MCF 10A (cell line): ENCODE data around the gene CEP63. TPM values are rescaled to one million over a fixed set of nuclear protein-coding genes. Genes with fewer than 3 reads are reported as not detected.
A peak's percentile ranks its signal among the peaks of the same experiment; 100 is the strongest.

Experiments used
- BruUV-seq: library from RNA; stranded (reverse); fragments of 400-500 nt; replicated peaks from 2 replicates; lab custom pipeline; 2021; lab: Mats Ljungman, UMichigan
- CTCF ChIA-PET: fragments of 300-600 bp; sonication (Branson Sonifier 250); formaldehyde crosslinking; extraction: SDS; loops from one replicate; lab custom pipeline; 2021; ENCODE audit warnings: antibody characterized with exemption, inconsistent platforms; lab: Yijun Ruan, JAX
- POLR2A ChIA-PET: fragments of 300-600, 350-650 bp; sonication (Branson Sonifier 250); formaldehyde crosslinking; extraction: SDS; loops from one replicate; lab custom pipeline; 2020; ENCODE audit warnings: antibody characterized with exemption, inconsistent platforms; lab: Yijun Ruan, JAX
- DNase-seq: peaks from one replicate; pipeline ENCODE4 v3.0.0-alpha.2; 2018; ENCODE audit not compliant: unreplicated experiment
- H3K27ac Mint-ChIP-seq: one replicate; pipeline ENCODE4 v1.8.0; 2022; ENCODE audit warnings: mild to moderate bottlenecking, low read depth, mixed read lengths; ENCODE audit not compliant: unreplicated experiment
- H3K27me3 Mint-ChIP-seq: one replicate; pipeline ENCODE4 v1.8.0; 2022; ENCODE audit warnings: mixed read lengths; ENCODE audit not compliant: insufficient read depth, unreplicated experiment
- H3K36me3 Mint-ChIP-seq: one replicate; pipeline ENCODE4 v1.8.0; 2022; ENCODE audit warnings: mild to moderate bottlenecking, moderate library complexity, mixed read lengths; ENCODE audit not compliant: insufficient read depth, unreplicated experiment
- H3K4me1 Mint-ChIP-seq: one replicate; pipeline ENCODE4 v1.8.0; 2022; ENCODE audit warnings: mixed read lengths; ENCODE audit not compliant: insufficient read depth, unreplicated experiment
- H3K4me3 Mint-ChIP-seq: one replicate; pipeline ENCODE4 v1.8.0; 2022; ENCODE audit warnings: mild to moderate bottlenecking, moderate library complexity, mixed read lengths; ENCODE audit not compliant: unreplicated experiment
- H3K9me3 Mint-ChIP-seq: one replicate; pipeline ENCODE4 v1.8.0; 2022; ENCODE audit warnings: mixed read lengths; ENCODE audit not compliant: unreplicated experiment
- intact Hi-C: fragments of 100-400 bp; cut with micrococcal nuclease; formaldehyde crosslinking; loops from 2 replicates; pipeline ENCODE4 v1.14.1; 2022
- total RNA-seq: library from RNA; stranded (reverse); gene quantifications from 2 replicates; pipeline ENCODE4 v1.2.3, GENCODE V29; 2022
- TF ChIP-seq, protein P1 (sequence below): fragments of 200-600 bp; IDR thresholded peaks from one replicate; pipeline ENCODE4 v1.8.0; 2022; ENCODE audit warnings: antibody characterized with exemption, mild to moderate bottlenecking; ENCODE audit not compliant: unreplicated experiment

Gene CEP63
- total RNA-seq, 1 experiment from 2014 or later: 40.0 TPM

DNA sequence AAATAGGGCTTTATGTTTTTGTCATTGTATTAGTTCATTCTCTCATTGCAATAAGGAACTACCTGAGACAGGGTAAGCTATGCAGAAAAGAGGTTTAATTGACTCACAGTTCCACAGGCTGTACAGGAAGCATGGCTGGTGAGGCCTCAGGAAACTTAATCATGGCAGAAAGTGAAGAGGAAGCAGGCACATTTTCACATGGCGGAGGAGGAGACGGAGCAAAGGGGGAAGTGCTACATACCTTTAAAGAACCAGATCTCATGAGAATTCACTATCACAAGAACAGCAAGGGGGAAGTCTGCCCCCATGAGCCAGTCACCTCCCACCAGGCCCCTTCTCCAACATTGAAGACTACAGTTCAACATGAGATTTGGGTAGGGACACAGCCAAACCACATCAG lies 25.6 kb downstream of the CEP63 start:
- no peak overlapping the region for H3K4me3 Mint-ChIP-seq
- H3K27ac Mint-ChIP-seq: no peak overlapping the region
- H3K4me1 Mint-ChIP-seq: no peaks in the 10 kb centered on the region
- no peaks in the 10 kb centered on the region for H3K27me3 Mint-ChIP-seq
- intact Hi-C loops: no loop called here
- CTCF ChIA-PET: interaction anchor here (0.9 to 1.0 kb wide), 2 partner anchors 299 to 1531 kb away, joined by 3 read pairs; no protein-coding TSS in a partner anchor
- POLR2A ChIA-PET: no interaction called here
- peaks cover 54% of the 10 kb centered on the region for H3K36me3 Mint-ChIP-seq
- no peaks in the 10 kb centered on the region for H3K9me3 Mint-ChIP-seq
- no TSS peak for BruUV-seq
- no peak for DNase-seq
- TF ChIP-seq, protein P1, sequence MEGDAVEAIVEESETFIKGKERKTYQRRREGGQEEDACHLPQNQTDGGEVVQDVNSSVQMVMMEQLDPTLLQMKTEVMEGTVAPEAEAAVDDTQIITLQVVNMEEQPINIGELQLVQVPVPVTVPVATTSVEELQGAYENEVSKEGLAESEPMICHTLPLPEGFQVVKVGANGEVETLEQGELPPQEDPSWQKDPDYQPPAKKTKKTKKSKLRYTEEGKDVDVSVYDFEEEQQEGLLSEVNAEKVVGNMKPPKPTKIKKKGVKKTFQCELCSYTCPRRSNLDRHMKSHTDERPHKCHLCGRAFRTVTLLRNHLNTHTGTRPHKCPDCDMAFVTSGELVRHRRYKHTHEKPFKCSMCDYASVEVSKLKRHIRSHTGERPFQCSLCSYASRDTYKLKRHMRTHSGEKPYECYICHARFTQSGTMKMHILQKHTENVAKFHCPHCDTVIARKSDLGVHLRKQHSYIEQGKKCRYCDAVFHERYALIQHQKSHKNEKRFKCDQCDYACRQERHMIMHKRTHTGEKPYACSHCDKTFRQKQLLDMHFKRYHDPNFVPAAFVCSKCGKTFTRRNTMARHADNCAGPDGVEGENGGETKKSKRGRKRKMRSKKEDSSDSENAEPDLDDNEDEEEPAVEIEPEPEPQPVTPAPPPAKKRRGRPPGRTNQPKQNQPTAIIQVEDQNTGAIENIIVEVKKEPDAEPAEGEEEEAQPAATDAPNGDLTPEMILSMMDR: no peak

DNA sequence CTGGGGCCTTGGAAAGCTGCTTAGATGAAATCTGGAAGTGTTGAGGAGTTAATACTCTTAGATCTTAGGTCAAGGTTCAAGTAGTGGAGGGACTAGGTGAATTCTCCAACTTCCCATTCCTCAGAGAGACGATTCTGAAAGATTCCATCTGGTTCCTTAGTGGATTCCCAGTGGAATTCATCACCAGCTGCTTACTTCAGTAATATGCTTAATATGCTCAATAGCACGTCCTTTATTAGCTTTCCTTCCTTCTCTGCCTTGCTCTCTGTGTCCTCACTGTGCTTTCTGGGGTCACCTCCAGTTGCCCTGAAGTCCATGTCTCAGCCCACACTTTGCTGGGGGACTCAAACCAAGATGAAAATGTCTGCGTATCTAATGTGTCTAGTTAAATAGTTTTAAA lies 31.0 kb downstream of the CEP63 start:
- peaks cover 10% of the 10 kb centered on the region for H3K9me3 Mint-ChIP-seq
- no peak for DNase-seq
- no peak overlapping the region for H3K27ac Mint-ChIP-seq
- no TSS peak for BruUV-seq
- TF ChIP-seq, protein P1: no peak
- ChIA-PET CTCF (interaction anchor here (0.6 kb wide), 1 partner anchor 1786 kb away, joined by 3 read pairs; no protein-coding TSS in a partner anchor), POLR2A (no interaction called here)
- peaks cover 8% of the 10 kb centered on the region for H3K4me1 Mint-ChIP-seq
- H3K36me3 Mint-ChIP-seq: peaks cover 17% of the 10 kb centered on the region
- intact Hi-C loops: no loop called here
- H3K27me3 Mint-ChIP-seq: no peaks in the 10 kb centered on the region
- no peak overlapping the region for H3K4me3 Mint-ChIP-seq

DNA sequence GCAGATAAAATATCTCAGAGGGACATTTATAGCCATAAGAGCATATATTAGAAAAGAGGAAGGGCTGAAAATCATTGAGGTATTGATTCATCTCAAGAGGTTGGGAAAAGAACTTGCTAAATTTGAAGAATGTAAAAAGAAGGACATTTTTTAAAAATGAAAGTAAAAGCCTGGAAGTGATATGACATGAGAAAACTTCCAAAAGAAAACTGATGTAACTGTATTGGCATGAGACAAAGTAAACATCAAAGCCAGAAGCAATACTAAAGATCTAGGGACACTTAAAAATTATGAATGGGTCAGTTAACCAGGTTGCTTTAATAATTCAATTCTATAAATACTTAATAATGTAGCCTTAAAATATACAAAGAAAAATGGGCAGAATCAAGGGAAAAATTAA lies 31.9 kb downstream of the CEP63 start:
- Mint-ChIP-seq H3K4me1 (peaks cover 8% of the 10 kb centered on the region), H3K9me3 (peaks cover 17% of the 10 kb centered on the region), H3K27ac (peak overlapping the region; percentile 80), H3K27me3 (no peaks in the 10 kb centered on the region), H3K4me3 (peak overlapping the region; percentile 38), H3K36me3 (peaks cover 15% of the 10 kb centered on the region)
- DNase-seq: no peak
- POLR2A ChIA-PET: interaction anchor here (0.8 kb wide), 1 partner anchor 20 kb away, joined by 5 read pairs; no protein-coding TSS in a partner anchor
- intact Hi-C loops: no loop called here
- CTCF ChIA-PET: no interaction called here
- TF ChIP-seq, protein P1: no peak
- no TSS peak for BruUV-seq

DNA sequence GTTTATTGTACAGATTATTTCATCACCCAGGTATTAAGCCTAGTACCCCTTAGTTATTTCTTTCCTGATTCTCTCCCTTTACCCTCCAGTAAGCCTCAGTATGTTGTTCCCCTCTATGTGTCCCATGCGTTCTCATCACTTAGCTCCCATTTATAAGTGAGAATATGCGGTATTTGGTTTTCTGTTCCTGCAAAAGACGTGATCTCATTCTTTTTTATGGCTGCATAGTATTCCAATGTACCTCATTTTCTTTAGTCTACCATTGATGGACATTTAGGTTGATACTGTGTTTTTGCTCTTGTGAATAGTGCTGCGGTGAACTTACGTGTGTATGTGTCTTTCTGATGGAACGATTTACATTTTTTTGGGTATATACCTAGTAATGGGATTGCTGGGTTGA lies 36.7 kb downstream of the CEP63 start:
- no peaks in the 10 kb centered on the region for H3K36me3 Mint-ChIP-seq
- no peaks in the 10 kb centered on the region for H3K27me3 Mint-ChIP-seq
- no peak overlapping the region for H3K4me3 Mint-ChIP-seq
- H3K9me3 Mint-ChIP-seq: peaks cover 28% of the 10 kb centered on the region
- TF ChIP-seq, protein P1: no peak
- H3K4me1 Mint-ChIP-seq: peaks cover 5% of the 10 kb centered on the region
- no peak for DNase-seq
- intact Hi-C loops: no loop called here
- no peak overlapping the region for H3K27ac Mint-ChIP-seq
- ChIA-PET CTCF (interaction anchor here (0.6 kb wide), 1 partner anchor 310 kb away, joined by 3 read pairs; no protein-coding TSS in a partner anchor), POLR2A (interaction anchor here (1.1 kb wide), 1 partner anchor 38 kb away, joined by 3 read pairs; no protein-coding TSS in a partner anchor)
- no TSS peak for BruUV-seq
